Neuronal stem cell (in vitro differentiated cells): Measurements from ENCODE around the gene FCER1G.
A peak's percentile ranks its signal among the peaks of the same experiment; 100 is the strongest.

Source experiments
- DNase-seq: peaks from one replicate; pipeline ENCODE4 v3.0.0-alpha.2; 2013; ENCODE audit warnings: low spot score
- H2AFZ ChIP-seq: one replicate; pipeline ENCODE4 v1.6.1; 2013; ENCODE audit warnings: mild to moderate bottlenecking, low read length, inconsistent platforms
- H2AK5ac ChIP-seq: 2 replicates; pipeline ENCODE4 v1.6.1; 2013; ENCODE audit warnings: low read depth, mild to moderate bottlenecking, inconsistent platforms, low read length, moderate library complexity, mixed read lengths
- H2BK120ac ChIP-seq: 2 replicates; pipeline ENCODE4 v1.6.1; 2013; ENCODE audit warnings: low read depth, mild to moderate bottlenecking, inconsistent platforms, low read length, moderate library complexity, mixed read lengths
- H2BK12ac ChIP-seq: one replicate; pipeline ENCODE4 v1.6.1; 2013; ENCODE audit warnings: low read length, inconsistent platforms
- H2BK15ac ChIP-seq: 2 replicates; pipeline ENCODE4 v1.6.1; 2013; ENCODE audit warnings: mild to moderate bottlenecking, low read length, inconsistent platforms, mixed read lengths
- H2BK5ac ChIP-seq: one replicate; pipeline ENCODE4 v1.6.1; 2013; ENCODE audit warnings: inconsistent platforms, mild to moderate bottlenecking, low read length, moderate library complexity
- H3K14ac ChIP-seq: one replicate; pipeline ENCODE4 v1.6.1; 2013; ENCODE audit warnings: low read length, inconsistent platforms
- H3K18ac ChIP-seq: 2 replicates; pipeline ENCODE4 v1.6.1; 2013; ENCODE audit warnings: low read length, inconsistent platforms
- H3K23ac ChIP-seq: 2 replicates; pipeline ENCODE4 v1.6.1; 2013; ENCODE audit warnings: low read depth, mild to moderate bottlenecking, mixed read lengths, low read length, inconsistent platforms; ENCODE audit not compliant: poor library complexity
- H3K27ac ChIP-seq: replicated peaks from 3 replicates; pipeline ENCODE4 v1.5.1; 2013; ENCODE audit warnings: low read length, inconsistent platforms
- H3K27me3 ChIP-seq, 3 experiments: 2 replicates each; pipeline ENCODE4 v1.6.1; 2013; ENCODE audit warnings: low read length in 3 of 3, mild to moderate bottlenecking in 2 of 3, inconsistent platforms in 1 of 3, low read depth in 1 of 3, mixed read lengths in 1 of 3, moderate library complexity in 1 of 3; ENCODE audit not compliant: control insufficient read depth in 3 of 3, insufficient read depth in 3 of 3
- H3K36me3 ChIP-seq, 2 donors: replicated peaks in 1 of 2; 2 replicates each; pipeline ENCODE4 v1.6.1; 2013; ENCODE audit warnings: low read length in 2 of 2; ENCODE audit not compliant: control insufficient read depth in 2 of 2, insufficient read depth in 2 of 2
- H3K4ac ChIP-seq: 2 replicates; pipeline ENCODE4 v1.6.1; 2013; ENCODE audit warnings: inconsistent platforms, mild to moderate bottlenecking, low read length, moderate library complexity
- H3K4me1 ChIP-seq, 2 donors: 1 replicate in 1 of 2; 2 replicates in 1 of 2; pipeline ENCODE4 v1.6.1; 2013; ENCODE audit warnings: low read length in 2 of 2, low read depth in 1 of 2; ENCODE audit not compliant: control insufficient read depth in 2 of 2, insufficient read depth in 1 of 2
- H3K4me2 ChIP-seq: one replicate; pipeline ENCODE4 v1.6.1; 2013; ENCODE audit warnings: mild to moderate bottlenecking, low read length, inconsistent platforms; ENCODE audit not compliant: insufficient read depth, poor library complexity, severe bottlenecking
- H3K4me3 ChIP-seq, 2 donors: 2 replicates each; pipeline ENCODE4 v1.5.1; 2013; ENCODE audit warnings: low read length in 2 of 2, mild to moderate bottlenecking in 2 of 2, inconsistent platforms in 1 of 2, moderate library complexity in 1 of 2
- H3K79me1 ChIP-seq: one replicate; pipeline ENCODE4 v1.6.1; 2013; ENCODE audit warnings: low read depth, mild to moderate bottlenecking, inconsistent platforms, low read length, moderate library complexity
- H3K9ac ChIP-seq: one replicate; pipeline ENCODE4 v1.6.1; 2013; ENCODE audit warnings: mild to moderate bottlenecking, low read depth, low read length, inconsistent platforms; ENCODE audit not compliant: poor library complexity
- H3K9me3 ChIP-seq, 2 donors: replicated peaks in 1 of 2; 2 replicates each; pipeline versions ENCODE3 to v1.6.1; 2013; ENCODE audit warnings: low read length in 2 of 2, mild to moderate bottlenecking in 2 of 2, inconsistent platforms in 1 of 2, low read depth in 1 of 2, mixed read lengths in 1 of 2, moderate library complexity in 1 of 2; ENCODE audit not compliant: control insufficient read depth in 2 of 2, insufficient read depth in 1 of 2
- H4K8ac ChIP-seq: one replicate; pipeline ENCODE4 v1.6.1; 2013; ENCODE audit warnings: low read depth, mild to moderate bottlenecking, inconsistent platforms, low read length, moderate library complexity
- H4K91ac ChIP-seq: one replicate; pipeline ENCODE4 v1.6.1; 2013; ENCODE audit warnings: low read length, low read depth, mild to moderate bottlenecking, inconsistent platforms; ENCODE audit not compliant: poor library complexity
- WGBS, 2 donors: extraction: QIAGEN DNeasy Blood & Tissue Kit; methylation state at CpG; one replicate each; pipeline ENCODE4 v1.1.7; 2013; ENCODE audit warnings: missing lambda C conversion rate in 2 of 2, mixed read lengths in 1 of 2; ENCODE audit not compliant: insufficient read length in 2 of 2, insufficient replicate concordance in 1 of 2; ENCODE audit errors: extremely low coverage in 2 of 2; 5-methylcytosine and 5-hydroxymethylcytosine counted together

Gene FCER1G

DNA sequence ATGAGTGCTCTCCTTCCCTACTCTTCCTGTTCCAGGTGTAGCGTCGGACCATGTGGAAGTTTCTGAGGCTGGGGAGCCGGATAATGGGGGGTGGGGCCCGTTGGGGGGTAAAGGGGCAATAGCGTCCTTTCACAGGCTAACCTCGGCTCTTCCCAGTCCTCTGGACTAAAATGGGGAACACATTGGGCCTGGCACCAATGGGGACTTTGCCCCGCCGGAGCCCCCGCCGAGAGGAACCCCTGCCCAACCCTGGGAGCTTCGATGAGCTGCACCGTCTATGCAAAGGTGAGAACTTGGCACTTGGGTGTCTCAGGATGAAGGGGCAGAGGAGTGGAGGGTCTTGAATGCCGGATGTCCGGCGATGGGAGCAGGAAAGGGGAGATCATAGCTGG lies 11.2 kb downstream of the FCER1G start:
- H3K27ac ChIP-seq, result no peak overlapping the region
- no peak overlapping the region for H2BK12ac ChIP-seq
- no peak overlapping the region for H2BK15ac ChIP-seq
- no peaks in the 10 kb centered on the region for H3K79me1 ChIP-seq
- H3K4me2 ChIP-seq, result peak overlapping the region; percentile 90
- peak overlapping the region; percentile 73 for H3K9ac ChIP-seq
- peaks cover 0 to 4% (median 0%) of the 10 kb centered on the region in 3 experiments for H3K27me3 ChIP-seq
- H3K18ac ChIP-seq, result peak overlapping the region; percentile 12
- H3K9me3 ChIP-seq, result no peaks in the 10 kb centered on the region
- no peak overlapping the region for H2AK5ac ChIP-seq
- H2AFZ ChIP-seq, result peak overlapping the region; percentile 91
- no peak overlapping the region for H2BK120ac ChIP-seq
- H3K14ac ChIP-seq, result no peak overlapping the region
- WGBS, 2 donors, result no CpG with 5 or more reads among the region's 15 CpGs
- peaks cover 5 to 22% of the 10 kb centered on the region in 2 donors for H3K36me3 ChIP-seq
- H3K4me1 ChIP-seq, result peaks cover 6 to 11% of the 10 kb centered on the region in 2 donors
- H3K23ac ChIP-seq, result no peak overlapping the region
- no peak overlapping the region for H4K8ac ChIP-seq
- peak overlapping the region; percentile 72 to 91 for H3K4me3 ChIP-seq
- H4K91ac ChIP-seq, result no peak overlapping the region
- H2BK5ac ChIP-seq, result no peak overlapping the region
- no peak overlapping the region for H3K4ac ChIP-seq
- no peak for DNase-seq

- H2BK5ac ChIP-seq, result no peak overlapping the region
- no peak overlapping the region for H3K9ac ChIP-seq
- H4K91ac ChIP-seq, result no peak overlapping the region
- WGBS, 2 donors, result no CpG with 5 or more reads among the region's 3 CpGs
- H3K9me3 ChIP-seq, result no peaks in the 10 kb centered on the region
- H2BK120ac ChIP-seq, result no peak overlapping the region
- no peak overlapping the region for H4K8ac ChIP-seq
- peak overlapping the region; percentile 90 for H3K4me2 ChIP-seq
- peak overlapping the region; percentile 72 to 91 for H3K4me3 ChIP-seq
- H2BK15ac ChIP-seq, result no peak overlapping the region
- H3K4ac ChIP-seq, result no peak overlapping the region
- H2AFZ ChIP-seq, result peak overlapping the region; percentile 91
- no peak overlapping the region for H3K14ac ChIP-seq
- H3K36me3 ChIP-seq, result peaks cover 5 to 22% of the 10 kb centered on the region in 2 donors
- H3K4me1 ChIP-seq, result peaks cover 6 to 11% of the 10 kb centered on the region in 2 donors
- H3K79me1 ChIP-seq, result no peaks in the 10 kb centered on the region
- peaks cover 0 to 4% (median 0%) of the 10 kb centered on the region in 3 experiments for H3K27me3 ChIP-seq
- no peak for DNase-seq
- H3K23ac ChIP-seq, result no peak overlapping the region
- H3K18ac ChIP-seq, result no peak overlapping the region
- H2BK12ac ChIP-seq, result no peak overlapping the region
- no peak overlapping the region for H2AK5ac ChIP-seq
- no peak overlapping the region for H3K27ac ChIP-seq
These were observed 11.7 kb downstream of the FCER1G start for GRCh38 chr1:161226759-161227158.

DNA sequence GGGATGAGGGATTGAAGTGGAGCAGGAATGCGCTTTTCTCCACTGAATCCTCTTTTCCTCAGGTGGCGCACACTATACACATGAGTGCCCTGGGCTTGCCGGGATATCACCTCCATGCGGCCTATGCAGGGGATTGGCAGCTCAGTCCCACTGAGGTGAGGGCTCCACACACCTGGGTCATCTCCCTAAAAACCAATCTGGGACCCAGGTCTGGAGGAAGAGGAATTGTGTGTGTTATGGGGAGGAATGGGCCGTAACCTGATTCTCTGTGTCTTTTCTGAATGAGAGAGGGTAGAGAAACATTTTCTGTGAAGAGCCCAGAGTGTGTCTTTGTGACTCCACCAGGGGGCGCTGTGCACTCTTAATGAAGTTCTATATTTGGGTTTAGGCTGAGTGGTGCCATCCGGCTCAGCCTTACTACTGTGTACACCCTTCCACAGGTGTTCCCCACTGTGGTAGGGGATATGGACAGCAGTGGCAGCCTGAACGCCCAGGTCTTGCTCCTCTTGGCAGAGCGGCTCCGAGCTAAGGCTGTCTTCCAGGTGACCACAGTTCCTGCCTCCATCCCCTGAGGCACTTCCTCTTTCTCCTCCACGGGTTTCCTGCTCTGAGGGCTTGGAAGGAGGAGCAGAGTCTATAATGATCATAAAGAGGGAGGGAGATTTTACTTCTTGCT lies 12.2 kb downstream of the FCER1G start:
- peak overlapping the region in 1 of 2 donors; percentile 72 for H3K4me3 ChIP-seq
- DNase-seq, result peak; percentile 81
- no peak overlapping the region for H3K4ac ChIP-seq
- no peak overlapping the region for H3K27ac ChIP-seq
- H2BK5ac ChIP-seq, result no peak overlapping the region
- H3K18ac ChIP-seq, result no peak overlapping the region
- peak overlapping the region; percentile 38 for H3K9ac ChIP-seq
- peaks cover 6 to 11% of the 10 kb centered on the region in 2 donors for H3K4me1 ChIP-seq
- no peaks in the 10 kb centered on the region for H3K79me1 ChIP-seq
- peak overlapping the region; percentile 46 for H2AFZ ChIP-seq
- no peaks in the 10 kb centered on the region for H3K9me3 ChIP-seq
- H3K23ac ChIP-seq, result no peak overlapping the region
- no peak overlapping the region for H4K8ac ChIP-seq
- H2BK12ac ChIP-seq, result no peak overlapping the region
- H3K36me3 ChIP-seq, result peaks cover 5 to 22% of the 10 kb centered on the region in 2 donors
- no peak overlapping the region for H2BK120ac ChIP-seq
- H3K14ac ChIP-seq, result no peak overlapping the region
- H2AK5ac ChIP-seq, result no peak overlapping the region
- H2BK15ac ChIP-seq, result no peak overlapping the region
- no peak overlapping the region for H3K4me2 ChIP-seq
- no peak overlapping the region for H4K91ac ChIP-seq
- WGBS, 2 donors, result no CpG with 5 or more reads among the region's 11 CpGs
- H3K27me3 ChIP-seq, result peaks cover 0 to 1% (median 0%) of the 10 kb centered on the region in 3 experiments

DNA sequence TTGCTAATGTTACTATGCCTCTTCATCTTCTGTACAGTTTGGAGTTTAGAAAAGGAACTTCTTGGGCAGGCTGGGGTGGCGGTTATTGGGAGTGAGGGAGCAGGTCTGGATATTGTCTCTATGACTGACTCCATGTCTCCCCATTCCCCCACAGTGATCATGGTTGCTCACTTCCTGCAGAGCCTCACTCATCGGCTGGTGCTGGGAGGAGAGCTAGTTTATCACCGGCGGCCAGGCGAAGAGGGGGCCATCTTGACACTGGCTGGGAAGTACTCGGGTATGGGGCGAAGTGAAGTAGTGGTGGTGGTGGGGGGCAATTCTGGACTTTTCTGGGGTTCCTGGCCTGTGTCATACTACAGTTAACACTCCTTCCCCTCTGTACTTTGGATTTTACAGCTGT lies 12.9 kb downstream of the FCER1G start:
- no peaks in the 10 kb centered on the region for H3K9me3 ChIP-seq
- no peak overlapping the region for H3K14ac ChIP-seq
- no peak overlapping the region for H2BK120ac ChIP-seq
- H3K27me3 ChIP-seq, result no peaks in the 10 kb centered on the region
- no peak overlapping the region for H3K4me3 ChIP-seq
- no peak overlapping the region for H3K27ac ChIP-seq
- H3K36me3 ChIP-seq, result peaks cover 5 to 22% of the 10 kb centered on the region in 2 donors
- H3K18ac ChIP-seq, result no peak overlapping the region
- H3K9ac ChIP-seq, result no peak overlapping the region
- H3K4ac ChIP-seq, result no peak overlapping the region
- no peak overlapping the region for H4K91ac ChIP-seq
- no peak overlapping the region for H2BK15ac ChIP-seq
- H2BK12ac ChIP-seq, result no peak overlapping the region
- H3K4me2 ChIP-seq, result no peak overlapping the region
- no peak overlapping the region for H2AFZ ChIP-seq
- H4K8ac ChIP-seq, result no peak overlapping the region
- H2AK5ac ChIP-seq, result no peak overlapping the region
- WGBS, 2 donors, result no CpG with 5 or more reads among the region's 7 CpGs
- peaks cover 6 to 11% of the 10 kb centered on the region in 2 donors for H3K4me1 ChIP-seq
- no peak for DNase-seq
- no peak overlapping the region for H3K23ac ChIP-seq
- no peaks in the 10 kb centered on the region for H3K79me1 ChIP-seq
- H2BK5ac ChIP-seq, result no peak overlapping the region
